HG02759 (cell line): Measurements from ENCODE around the gene CDH23.

Experiments
- ATAC-seq: cut with Tn5 transposase; IDR thresholded peaks from one replicate; pipeline ENCODE4 v1.9.1; 2021; ENCODE audit warnings: mild to moderate bottlenecking, moderate library complexity; ENCODE audit not compliant: unreplicated experiment

Gene CDH23

DNA sequence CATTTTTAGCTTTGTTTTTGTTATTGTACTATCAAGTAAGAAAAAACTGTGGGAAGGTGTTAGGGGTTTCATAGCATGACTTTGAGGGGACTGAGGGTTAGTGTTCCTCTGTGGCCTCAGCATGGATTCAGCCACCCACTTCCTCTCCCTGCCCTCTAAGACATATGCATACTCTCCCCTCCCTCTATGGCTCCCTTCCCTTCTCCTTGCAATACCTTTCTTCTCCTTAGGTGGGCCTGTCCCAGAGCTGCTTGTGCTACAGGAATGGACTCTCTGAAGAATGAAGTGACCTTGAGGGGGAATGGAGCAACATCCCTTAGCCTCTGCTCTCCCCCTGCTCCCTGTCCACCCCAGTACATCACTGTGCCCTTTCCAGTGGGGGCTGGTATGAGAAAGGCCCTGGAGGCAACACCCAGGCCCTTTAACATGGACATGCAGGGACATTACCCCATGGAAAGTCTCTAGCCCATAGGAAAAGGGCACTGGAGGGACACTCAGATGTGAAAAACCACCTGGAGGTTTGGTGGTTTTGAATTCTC, 22.4 kb downstream of the CDH23 start:
- no peak for ATAC-seq

DNA sequence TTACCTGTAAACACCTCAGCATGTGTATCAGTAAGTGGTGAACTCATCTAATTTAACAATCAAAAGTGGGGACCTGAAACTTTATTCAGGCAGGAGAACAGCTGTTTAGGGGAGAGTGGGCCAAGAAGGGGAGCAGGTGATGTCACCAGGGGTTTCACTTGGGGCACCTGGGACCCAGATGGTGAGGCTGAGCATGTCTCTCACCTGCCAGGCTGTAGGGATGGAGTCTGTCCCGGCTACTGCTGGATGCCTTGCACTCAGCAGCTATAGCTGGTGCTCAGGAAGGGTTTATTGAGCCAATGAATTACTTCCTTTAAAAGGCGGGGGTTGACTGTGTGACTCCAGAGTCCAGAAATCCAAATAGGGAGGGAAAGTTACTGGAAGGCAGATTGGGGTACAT, 23.0 kb downstream of the CDH23 start:
- ATAC-seq, result no peak

DNA sequence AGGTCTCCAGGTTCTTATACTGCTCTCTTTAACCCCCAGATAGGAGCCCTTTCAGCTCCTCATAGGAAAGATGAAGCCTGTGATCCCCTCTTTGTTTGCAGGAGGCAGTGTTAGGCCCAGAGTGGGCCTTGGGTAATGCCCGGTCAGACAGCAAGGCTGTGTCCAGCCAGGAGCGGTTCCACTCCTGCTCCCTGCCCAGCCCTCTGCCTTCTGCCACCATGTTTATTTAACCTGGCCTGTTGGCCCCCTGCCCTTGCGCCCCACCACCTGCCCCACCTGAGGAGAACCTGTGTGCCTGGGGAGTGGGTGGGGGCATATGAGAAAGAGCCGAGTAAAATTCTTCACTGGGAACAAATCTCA, 24.3 kb downstream of the CDH23 start:
- no peak for ATAC-seq

DNA sequence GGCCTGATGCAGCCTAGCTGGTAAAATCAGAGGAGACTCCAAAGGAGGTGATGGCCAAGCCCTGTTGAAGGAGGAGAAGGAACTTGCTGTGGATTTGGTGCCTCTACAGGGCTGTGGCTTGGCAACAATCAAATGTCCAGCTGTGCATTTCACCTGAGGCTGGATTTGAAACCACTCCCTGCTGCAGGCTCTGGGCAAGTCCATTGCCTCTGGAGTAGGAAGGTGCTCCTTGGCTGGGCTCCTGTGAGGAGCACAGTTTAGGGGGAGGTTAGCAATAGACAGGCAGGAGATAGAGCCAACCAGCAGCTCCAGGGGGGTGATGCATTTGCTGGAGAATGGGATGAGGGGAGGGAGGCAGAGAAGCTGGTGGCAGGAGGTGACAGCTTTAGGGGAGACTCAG, 26.5 kb downstream of the CDH23 start:
- ATAC-seq, result no peak

DNA sequence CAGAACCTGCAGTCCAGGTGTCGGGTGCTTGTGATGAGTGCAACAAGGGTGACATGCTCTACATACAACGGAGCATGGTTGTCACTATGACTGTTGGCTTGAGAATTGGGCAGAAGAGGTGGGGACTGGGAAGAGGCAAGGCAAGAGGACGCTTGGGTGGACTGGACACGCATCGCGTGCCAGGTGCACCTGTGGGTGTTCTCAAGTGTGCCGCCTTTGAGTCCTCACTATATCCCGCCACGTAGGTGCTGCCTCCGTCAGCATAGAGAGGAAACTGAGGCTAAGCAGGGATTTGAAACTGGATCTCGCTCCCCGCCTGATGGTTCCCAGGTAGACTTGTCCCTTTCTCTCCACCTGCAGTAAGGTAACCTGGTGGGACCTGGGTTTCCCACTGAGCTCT, 27.2 kb downstream of the CDH23 start:
- ATAC-seq, result no peak

DNA sequence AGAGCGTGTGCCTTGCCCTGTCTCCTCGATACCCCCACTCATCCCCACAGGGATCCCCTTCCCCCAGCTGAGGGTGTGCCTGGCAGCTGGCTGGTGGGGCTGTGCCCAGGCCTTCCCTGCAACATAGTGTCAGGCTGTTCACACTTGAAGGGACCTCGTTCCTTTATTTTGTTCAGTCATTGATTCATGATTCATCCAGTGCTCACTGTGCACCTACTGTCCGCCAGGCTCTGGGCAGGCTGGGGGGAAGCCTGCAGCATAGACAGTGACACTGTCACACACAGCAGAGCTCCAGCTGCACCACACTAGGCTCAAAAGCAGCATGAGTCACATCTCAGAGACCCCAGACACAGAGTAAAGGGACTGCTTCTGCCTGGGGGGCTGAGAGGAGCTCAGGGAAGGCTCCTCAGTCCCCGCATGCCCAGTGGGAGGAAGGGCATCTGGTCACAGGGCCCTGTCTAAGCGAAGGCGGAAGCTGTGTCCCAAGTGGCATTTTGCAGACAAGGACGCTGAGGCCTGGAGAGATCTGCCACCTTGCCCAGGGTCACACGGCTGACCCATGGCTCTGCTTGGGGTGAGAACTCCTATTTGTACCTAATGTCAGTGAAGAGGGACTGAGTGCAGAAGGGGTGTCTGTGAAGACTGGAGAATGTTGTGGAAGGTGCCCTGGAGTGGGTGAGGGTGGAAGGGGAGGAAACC, 27.9 kb downstream of the CDH23 start:
- no peak for ATAC-seq

DNA sequence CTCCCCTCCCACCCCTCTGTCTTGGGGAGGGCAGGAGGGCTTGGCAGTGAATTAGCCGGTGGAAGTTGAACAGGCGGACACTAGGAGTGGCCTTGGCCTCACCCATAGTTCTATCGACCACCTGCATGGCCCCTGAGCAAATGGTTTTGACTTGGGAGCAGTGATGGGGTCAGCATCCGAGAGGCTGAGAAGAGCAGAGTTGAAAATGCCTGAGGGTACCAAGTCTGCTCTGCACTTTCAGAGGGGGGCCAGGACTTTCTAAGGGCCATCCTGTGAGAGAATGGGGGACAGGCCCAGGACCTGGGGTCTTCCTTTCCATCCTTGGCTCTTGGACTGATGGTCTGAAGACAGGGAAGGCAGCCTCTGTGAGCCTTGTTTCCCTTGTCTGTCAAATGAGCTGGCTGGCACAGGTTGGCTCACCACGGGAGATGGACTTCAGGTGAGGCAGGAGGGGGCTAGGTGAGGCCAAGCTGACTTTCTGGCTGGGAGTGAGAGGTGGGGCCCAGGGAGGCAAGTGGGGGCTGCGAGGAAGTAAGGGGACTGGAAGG, 29.4 kb downstream of the CDH23 start:
- no peak for ATAC-seq

DNA sequence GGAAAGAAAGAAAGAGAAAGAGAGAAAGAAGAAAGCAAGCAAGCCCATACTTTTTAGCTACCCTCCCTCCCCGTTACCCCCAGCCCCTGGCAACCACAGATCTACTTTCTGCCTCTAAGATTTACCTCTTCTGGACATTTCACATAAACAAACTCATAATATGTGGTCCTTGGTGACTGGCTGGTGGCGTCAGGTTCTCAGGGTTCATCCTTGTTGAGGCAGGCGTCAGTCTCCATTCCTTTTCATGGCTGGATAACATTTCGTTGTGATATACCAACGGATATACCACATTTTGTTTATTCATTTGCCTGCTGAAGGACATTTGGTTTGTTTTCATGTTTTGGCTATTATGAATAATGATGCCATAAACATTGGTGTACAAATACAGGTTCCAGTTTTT, 30.5 kb downstream of the CDH23 start:
- ATAC-seq, result no peak

DNA sequence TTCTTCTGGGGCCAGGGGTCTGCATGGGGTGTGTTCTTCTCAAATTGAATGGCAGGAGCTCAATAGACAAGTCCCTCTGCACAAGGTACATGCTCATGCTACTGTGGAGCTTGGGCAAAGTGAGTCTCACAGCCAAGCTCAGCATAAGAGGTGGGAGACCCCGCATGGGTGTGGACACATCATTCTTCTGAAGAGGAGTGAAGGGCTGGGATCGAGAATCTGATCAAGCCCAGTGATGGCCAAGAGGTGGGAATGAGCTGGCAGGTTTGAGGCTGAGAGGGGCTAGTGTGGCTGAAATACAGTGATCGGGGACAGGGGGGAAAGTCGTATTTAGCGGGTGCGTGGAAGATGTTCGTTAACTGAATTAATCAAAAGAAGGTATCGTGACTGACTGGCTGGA, 32.6 kb downstream of the CDH23 start:
- ATAC-seq, result no peak

DNA sequence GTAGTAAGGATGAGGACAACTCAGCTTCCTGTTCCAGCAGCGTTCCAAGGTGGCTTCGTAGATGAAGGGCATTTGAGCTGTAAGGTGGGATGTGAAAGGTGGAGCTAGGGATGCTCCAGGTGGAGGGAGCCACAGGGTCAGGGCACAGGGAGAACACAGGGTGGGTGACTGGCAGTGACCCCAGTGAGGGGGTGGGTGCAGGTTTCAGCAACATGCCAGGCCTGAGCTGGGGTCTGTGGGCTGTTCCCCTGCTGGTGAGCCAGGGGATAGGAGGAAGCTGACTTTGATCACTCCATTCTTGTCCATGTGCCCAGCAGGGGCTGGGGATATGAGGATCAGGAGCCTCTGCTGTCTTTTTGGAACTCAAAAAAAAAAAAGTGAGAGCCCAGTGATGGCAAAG, 33.2 kb downstream of the CDH23 start:
- no peak for ATAC-seq

DNA sequence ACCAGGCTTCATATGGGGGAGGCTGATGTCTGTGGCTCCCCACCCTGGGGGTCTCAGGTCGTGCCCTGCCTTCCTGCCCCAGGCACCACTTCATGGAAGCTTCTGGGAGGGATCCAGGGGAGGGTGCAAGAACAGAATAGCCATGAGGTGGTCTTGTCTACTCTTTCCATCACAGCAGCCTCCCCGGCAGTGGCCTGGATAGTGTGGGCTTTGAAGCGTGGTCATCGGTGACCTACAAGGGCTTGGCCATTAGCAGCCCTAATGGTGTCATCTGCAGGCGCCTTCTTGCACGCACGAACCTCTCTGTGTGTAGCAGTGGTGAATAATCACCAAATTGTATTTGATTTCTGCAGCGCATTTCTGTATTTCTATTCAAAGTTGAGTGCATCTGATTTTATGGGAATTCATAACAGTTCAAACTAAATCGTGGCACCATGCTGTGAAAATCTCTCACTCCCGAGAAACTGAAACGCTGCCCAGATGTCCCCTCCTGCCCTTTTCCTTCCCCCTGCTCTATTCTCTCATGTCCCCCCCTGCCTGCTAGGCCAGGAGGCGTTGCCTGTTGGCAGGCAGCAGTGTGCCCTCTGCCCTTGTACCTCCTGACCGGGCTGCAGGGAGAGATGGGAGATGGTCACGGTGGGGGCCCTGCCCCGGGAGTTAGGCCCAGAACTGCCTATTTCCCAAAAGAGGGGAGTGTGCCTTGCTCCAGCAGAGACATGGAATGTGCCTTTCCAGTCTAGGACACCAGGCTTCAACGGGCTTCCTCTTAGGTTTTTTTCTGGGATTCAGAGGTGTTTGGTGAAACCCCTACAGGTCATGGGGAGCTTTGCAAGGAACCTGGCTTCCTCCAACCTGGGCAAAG, 34.8 kb downstream of the CDH23 start:
- no peak for ATAC-seq

DNA sequence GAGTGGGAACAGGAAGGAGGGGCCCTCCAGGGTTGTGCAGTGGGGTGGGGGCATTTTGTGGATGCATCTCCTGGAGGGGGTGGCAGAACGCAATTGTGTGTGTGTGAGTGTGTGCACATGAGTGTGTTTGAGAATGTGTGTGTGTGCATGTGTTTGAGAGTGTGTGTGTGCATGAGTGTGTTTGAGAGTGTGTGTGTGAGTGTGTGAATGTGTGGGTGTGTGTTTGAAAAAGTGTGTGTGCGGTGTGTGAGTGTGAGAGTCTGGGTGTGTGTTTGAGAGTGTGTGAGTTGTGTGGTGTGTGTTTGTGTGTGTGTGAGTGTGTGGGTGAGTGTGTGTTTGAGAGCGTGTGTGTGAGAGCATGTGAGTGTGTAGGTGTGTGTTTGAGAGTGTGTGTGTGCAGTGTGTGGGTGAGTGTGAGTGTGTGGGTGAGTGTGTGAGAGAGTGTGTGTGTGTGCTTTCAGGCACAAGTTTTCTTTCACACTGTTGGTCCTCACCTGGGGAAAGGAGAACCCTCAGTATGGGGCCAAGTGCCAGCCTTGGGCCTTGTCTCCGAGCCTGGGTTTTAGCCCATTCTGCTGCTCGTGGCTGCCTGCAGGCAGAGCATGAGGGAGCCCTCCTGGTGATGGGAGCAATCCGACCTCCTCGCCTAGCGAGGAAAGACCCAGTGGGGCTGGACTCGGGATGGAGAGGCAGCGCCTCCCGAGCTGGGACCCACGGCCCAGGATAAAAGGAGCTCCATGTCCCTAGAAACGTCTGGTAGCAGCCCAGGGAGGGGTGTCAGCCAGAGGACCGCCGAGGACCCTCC, 35.6 kb downstream of the CDH23 start:
- no peak for ATAC-seq

DNA sequence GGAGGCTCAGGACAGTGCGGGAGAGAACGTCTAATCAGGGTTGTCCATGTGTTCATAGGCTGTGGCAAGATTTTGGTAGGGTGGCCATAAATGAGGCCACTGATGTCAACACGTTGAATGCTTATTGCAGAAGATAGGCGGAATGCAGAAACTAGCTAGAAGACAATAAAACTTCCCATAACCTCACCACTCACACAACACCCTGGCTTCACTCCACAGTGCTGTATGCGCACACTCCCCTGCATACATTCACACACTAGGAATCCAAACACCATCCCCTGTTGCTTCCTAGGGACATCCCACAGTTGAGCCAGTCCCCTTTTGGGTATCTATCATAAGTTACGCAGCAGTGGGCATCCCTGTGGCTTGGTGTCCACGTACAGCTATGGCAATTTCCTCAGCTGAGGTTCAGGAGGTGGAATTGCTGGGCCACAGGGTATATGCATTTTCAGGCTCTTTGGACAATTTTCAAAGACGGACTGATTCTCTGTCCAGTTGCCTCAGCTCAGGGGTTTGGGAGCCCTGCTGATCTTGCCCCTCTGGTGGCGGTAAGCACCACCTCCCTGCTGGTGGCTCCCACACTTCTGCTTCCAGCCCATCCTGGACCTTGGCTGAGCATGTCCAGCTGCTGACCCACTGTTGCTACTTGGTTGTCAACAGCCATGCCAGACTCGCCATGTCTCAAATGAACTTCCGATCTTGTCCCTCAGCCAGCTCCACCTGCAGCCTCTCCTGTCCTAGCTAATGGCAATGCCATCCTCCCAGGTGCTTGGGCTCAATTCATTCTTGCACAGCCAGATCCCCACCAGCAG, 36.4 kb downstream of the CDH23 start:
- no peak for ATAC-seq

DNA sequence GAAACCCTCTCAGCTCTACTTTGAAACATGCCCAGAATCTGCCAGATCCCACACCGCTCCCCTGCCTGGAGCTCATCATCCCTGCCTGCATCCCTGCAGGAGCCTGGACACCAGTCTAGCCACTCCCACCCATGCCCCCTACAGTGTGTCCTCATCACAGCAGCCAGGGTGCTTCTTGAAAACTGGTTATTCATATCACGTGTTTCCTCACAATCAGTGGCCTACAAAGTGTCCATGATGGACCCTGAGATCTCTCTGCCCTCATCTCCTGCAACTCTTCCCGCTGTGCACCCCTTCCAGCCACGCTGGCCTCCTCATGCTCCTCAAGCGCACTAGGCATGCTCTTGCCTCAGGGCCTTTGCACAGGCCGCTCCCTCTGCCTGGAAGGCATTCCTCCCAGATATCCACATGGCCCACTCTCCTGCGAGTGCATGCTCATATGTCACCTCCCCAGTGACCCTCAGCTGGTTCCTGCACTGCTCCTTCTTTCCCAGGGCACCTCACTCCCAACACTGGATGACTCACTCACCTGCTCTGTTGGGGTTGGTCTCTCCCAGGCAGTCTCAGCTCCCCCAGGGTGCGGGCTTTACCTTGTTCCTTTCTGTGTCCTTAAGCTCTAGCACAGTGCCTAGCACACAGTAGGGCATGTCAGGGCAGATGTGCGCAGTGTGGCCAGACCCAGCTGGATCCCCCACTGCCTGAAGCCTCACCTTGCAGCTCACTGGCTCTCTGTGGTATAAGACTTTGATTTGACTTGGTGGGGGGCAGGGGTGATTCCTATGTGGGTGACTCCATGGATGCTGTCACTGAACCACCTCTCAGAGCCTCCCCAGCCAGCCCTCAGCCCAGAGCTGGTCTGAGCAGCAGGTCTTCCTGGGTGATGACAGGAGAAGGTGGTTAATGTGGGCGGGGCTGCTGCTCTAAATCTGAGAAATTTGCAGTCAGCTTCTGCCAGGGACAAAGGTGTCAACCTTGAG, 37.3 kb downstream of the CDH23 start:
- no peak for ATAC-seq

DNA sequence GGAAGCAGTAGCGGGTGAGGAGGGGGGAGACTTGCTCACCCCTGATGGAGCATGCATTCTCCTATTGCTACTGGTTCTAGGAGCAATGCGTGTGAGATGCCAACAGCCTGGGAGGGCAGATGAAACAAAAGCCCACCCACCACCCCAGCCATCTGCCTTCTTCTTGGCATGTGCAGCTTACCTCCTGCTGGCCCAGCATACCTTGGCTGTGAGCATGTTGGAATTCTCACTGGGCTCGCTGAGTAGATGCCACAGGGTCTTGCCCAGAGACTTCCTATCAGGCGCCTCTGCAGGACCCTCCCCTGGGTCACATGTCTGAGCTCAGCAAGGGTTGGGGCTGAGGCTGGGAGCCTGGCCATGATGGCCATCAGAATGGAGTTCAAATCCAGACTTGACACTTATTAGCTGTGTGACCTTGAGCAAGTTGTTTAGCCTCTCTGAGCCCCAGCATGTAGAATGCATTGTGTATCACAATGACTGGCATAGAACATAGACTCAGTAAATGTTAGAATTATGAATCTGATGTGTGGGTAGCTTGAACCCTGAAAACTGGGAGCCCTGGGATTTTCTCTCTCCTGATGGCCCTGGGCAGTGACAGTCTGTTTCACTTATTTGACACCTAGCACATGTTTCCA, 38.2 kb downstream of the CDH23 start:
- ATAC-seq, result no peak

DNA sequence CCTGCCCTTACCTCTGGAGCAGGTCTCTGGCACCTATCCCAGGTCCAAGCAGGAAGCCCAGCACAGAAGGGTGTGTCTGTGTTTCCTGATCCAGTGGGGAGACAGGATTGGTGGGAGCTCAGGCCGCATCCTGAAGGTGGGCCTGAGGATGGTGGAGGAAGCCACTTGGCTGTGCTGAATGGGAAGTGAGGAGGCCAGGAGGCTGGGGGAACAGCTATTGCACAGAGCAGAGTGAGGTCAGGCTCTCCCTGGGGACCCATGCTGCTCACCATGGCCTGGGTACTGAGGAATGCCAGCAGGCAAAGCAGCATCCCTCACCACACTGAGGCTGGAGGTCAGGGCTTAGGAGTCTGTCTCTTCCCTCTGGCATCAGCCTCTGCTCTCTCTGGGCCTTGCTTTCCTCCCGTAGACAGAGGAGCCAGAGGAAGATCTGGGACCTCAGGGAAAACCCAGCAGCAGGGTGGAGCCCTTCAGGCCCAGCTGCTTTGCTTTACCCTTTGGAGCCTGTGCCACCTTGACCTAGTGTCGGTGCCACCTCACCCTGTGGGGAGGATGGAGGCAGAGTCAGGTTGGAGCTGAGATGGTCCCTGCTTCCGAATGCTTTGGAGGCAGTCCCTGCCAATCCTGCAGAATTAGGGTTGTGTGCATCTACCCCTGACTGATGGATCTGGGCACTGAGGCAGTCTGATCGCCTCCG, 39.0 kb downstream of the CDH23 start:
- ATAC-seq, result no peak

DNA sequence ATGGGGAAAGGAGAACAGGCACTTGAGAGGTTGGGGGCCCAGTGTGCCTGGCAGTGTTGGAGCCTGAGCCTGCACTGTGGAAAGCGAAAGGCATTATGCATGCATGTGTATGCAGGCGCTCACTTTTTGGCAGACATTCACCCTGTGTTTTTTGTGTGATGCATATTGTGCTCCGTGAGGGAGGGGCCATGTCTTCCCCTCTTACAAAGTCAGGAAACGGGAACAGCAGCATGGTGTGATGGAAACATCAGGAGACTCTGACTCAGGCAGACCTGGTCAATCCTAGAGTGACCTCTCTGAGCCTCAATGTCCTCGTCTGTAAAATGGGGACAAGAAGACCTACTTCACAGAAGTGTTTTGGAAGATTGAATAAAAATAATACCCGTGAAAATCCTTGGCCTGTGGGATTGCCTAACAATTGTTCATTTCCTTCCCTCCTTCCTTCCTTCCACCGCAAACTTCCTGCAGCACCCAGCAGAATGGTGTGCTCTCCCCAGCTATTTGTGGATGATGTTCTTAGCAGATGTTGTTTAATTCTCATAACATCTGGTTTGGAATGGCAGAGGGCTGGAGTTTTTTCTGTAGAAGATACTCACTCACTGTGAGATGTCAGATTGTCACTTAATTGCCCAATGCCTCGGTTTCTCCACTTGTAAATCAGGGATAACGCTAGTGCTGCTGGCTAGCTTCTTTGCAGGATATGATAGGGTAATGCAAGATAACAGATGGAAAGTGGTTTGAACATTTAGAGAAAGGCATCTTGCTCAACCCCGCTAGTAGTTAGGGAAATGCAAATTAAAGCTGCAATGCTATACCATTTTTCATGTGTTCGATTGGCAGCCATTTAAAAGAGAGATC, 39.8 kb downstream of the CDH23 start:
- ATAC-seq, result no peak
